Gastroesophageal sphincter (tissue), 3 donors: ENCODE results near the gene HCN1.

ENCODE experiments used
- CTCF ChIP-seq, 4 experiments: fragments of 200-600 bp in 2 of 4; fragments of 450-650 bp in 2 of 4; sonication (generic) in 1 of 4; IDR thresholded peaks; one replicate each; pipeline ENCODE4 v1.5.1; 2017 to 2019; ENCODE audit warnings: antibody characterized with exemption in 4 of 4, mild to moderate bottlenecking in 2 of 4, moderate library complexity in 2 of 4
- EP300 ChIP-seq: sonication (generic); formaldehyde crosslinking; IDR thresholded peaks from one replicate; pipeline ENCODE4 v1.6.1; 2017; ENCODE audit warnings: antibody characterized with exemption, mild to moderate bottlenecking

- TF ChIP-seq EP300 (no peak), CTCF (IDR thresholded peaks at IDR 0.05) (no peak)
Observed at GRCh38 chr5:45252541-45252940, 443.6 kb downstream of the HCN1 start.
